ENCODE data around the gene REG3G. TPM values are rescaled to one million over a fixed set of nuclear protein-coding genes. Genes with fewer than 3 reads are reported as not detected.

REG3G gene
- total RNA-seq, 1 donor from 2014 or later = not detected

DNA sequence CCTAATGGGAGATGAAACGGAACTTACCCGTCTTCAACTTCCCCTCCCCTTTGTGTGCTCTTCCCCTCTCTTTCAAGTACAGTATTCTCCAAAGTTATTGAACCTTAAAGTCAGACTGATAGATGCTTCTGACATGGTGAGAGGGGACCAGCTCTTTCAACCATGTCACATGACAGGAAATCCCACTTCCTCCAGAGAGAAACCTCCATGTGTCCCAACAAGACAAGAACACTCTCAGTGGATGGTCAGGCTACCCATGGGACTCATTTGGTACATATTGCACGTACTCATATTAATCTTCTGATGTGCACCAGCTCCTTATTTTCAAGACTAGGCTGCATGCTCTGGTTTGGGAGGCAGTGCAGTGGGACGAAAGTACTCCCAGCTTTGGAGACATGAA is 44.6 kb upstream of the REG3G start:
- Mint-ChIP-seq H3K36me3 (ENCODE audit: low read depth, unreplicated experiment) (no peaks in the 10 kb centered on the region), H3K27me3 (ENCODE audit: unreplicated experiment) (no peaks in the 10 kb centered on the region), H3K4me3 (ENCODE audit: unreplicated experiment) (no peak overlapping the region), H3K4me1 (ENCODE audit: unreplicated experiment) (peaks cover 30% of the 10 kb centered on the region), H3K27ac (ENCODE audit: unreplicated experiment) (no peak overlapping the region), H3K9me3 (ENCODE audit: unreplicated experiment) (no peaks in the 10 kb centered on the region)
- TF ChIP-seq, protein P1, sequence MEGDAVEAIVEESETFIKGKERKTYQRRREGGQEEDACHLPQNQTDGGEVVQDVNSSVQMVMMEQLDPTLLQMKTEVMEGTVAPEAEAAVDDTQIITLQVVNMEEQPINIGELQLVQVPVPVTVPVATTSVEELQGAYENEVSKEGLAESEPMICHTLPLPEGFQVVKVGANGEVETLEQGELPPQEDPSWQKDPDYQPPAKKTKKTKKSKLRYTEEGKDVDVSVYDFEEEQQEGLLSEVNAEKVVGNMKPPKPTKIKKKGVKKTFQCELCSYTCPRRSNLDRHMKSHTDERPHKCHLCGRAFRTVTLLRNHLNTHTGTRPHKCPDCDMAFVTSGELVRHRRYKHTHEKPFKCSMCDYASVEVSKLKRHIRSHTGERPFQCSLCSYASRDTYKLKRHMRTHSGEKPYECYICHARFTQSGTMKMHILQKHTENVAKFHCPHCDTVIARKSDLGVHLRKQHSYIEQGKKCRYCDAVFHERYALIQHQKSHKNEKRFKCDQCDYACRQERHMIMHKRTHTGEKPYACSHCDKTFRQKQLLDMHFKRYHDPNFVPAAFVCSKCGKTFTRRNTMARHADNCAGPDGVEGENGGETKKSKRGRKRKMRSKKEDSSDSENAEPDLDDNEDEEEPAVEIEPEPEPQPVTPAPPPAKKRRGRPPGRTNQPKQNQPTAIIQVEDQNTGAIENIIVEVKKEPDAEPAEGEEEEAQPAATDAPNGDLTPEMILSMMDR (IDR thresholded peaks at IDR 0.05; ENCODE audit: unreplicated experiment) = no peak
- no peak for DNase-seq (ENCODE audit: low spot score)

GRCh38 chr2:78982638-78983330 is 42.7 kb upstream of the REG3G start:
- Mint-ChIP-seq H3K4me1 (ENCODE audit: unreplicated experiment) (peaks cover 30% of the 10 kb centered on the region), H3K36me3 (ENCODE audit: low read depth, unreplicated experiment) (no peaks in the 10 kb centered on the region), H3K4me3 (ENCODE audit: unreplicated experiment) (no peak overlapping the region), H3K27me3 (ENCODE audit: unreplicated experiment) (no peaks in the 10 kb centered on the region), H3K9me3 (ENCODE audit: unreplicated experiment) (no peaks in the 10 kb centered on the region), H3K27ac (ENCODE audit: unreplicated experiment) (no peak overlapping the region)
- TF ChIP-seq, protein P1 (IDR thresholded peaks at IDR 0.05; ENCODE audit: unreplicated experiment) = no peak
- no peak for DNase-seq (ENCODE audit: low spot score)

DNA sequence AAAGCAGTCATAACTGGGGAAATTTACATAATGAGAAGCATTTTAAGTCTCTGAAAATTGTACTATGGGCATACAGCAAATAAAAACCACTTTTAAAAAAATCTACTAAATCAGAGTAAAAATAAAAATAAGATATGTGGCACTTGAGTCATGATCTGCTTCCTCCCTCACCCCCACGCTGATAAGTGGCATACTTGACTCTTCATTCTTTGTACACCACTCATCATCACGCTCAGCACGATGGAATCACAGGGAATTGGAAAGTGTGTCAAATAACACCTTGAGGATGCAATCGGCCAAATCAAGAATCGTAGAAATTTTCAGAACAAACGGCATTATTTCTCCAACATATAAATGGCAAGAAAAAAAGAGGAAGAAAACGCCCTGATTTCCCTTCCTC is 41.1 kb upstream of the REG3G start:
- Mint-ChIP-seq H3K4me1 (ENCODE audit: unreplicated experiment) (peaks cover 26% of the 10 kb centered on the region), H3K4me3 (ENCODE audit: unreplicated experiment) (no peak overlapping the region), H3K27ac (ENCODE audit: unreplicated experiment) (no peak overlapping the region), H3K9me3 (ENCODE audit: unreplicated experiment) (no peaks in the 10 kb centered on the region), H3K36me3 (ENCODE audit: low read depth, unreplicated experiment) (no peaks in the 10 kb centered on the region), H3K27me3 (ENCODE audit: unreplicated experiment) (no peaks in the 10 kb centered on the region)
- DNase-seq (ENCODE audit: low spot score) = no peak
- TF ChIP-seq, protein P1 (IDR thresholded peaks at IDR 0.05; ENCODE audit: unreplicated experiment) = no peak

- Mint-ChIP-seq H3K4me1 (ENCODE audit: unreplicated experiment) (peaks cover 26% of the 10 kb centered on the region), H3K4me3 (ENCODE audit: unreplicated experiment) (no peak overlapping the region), H3K9me3 (ENCODE audit: unreplicated experiment) (no peaks in the 10 kb centered on the region), H3K27ac (ENCODE audit: unreplicated experiment) (no peak overlapping the region), H3K36me3 (ENCODE audit: low read depth, unreplicated experiment) (no peaks in the 10 kb centered on the region), H3K27me3 (ENCODE audit: unreplicated experiment) (no peaks in the 10 kb centered on the region)
- TF ChIP-seq, protein P1 (IDR thresholded peaks at IDR 0.05; ENCODE audit: unreplicated experiment) = no peak
- no peak for DNase-seq (ENCODE audit: low spot score)
These were observed 39.9 kb upstream of the REG3G start for GRCh38 chr2:78985558-78985957.

GRCh38 chr2:78989051-78989450 is 36.5 kb upstream of the REG3G start:
- Mint-ChIP-seq H3K4me1 (ENCODE audit: unreplicated experiment) (peaks cover 13% of the 10 kb centered on the region), H3K4me3 (ENCODE audit: unreplicated experiment) (no peak overlapping the region), H3K36me3 (ENCODE audit: low read depth, unreplicated experiment) (no peaks in the 10 kb centered on the region), H3K9me3 (ENCODE audit: unreplicated experiment) (no peaks in the 10 kb centered on the region), H3K27me3 (ENCODE audit: unreplicated experiment) (peaks cover 11% of the 10 kb centered on the region), H3K27ac (ENCODE audit: unreplicated experiment) (no peak overlapping the region)
- TF ChIP-seq, protein P1 (IDR thresholded peaks at IDR 0.05; ENCODE audit: unreplicated experiment) = no peak
- no peak for DNase-seq (ENCODE audit: low spot score)

All from endothelial cell (in vitro differentiated cells).